Measurements from ENCODE around the gene ARL5A.

Gene ARL5A

DNA sequence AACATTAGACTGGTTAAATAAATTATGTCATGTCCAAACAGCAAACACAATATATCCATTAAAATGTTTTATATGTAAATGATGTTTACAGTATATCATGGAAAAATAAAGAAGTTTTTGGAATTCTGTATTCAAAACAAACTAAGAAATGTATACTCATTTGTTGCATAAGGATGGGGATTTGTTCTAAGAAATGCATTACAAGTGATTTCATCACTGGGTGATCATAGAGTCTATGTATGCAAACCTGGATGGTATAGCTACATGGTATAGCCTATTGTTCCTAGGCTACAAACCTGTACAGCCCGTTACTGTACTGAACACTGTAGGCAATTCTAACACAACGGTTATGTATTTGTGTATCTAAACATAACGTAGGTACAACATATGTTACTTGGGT lies 35.1 kb downstream of the ARL5A start:
- no peak overlapping the region for H3K27ac ChIP-seq
- DNase-seq (ENCODE audit: low spot score), result no peak
- ChIA-PET POLR2A (ENCODE audit: low non-redundant PET) (no interaction called here), CTCF (interaction anchor here (0.6 kb wide), 1 partner anchor 218 kb away, joined by 3 read pairs; no protein-coding TSS in a partner anchor)
- TF ChIP-seq, protein P1, sequence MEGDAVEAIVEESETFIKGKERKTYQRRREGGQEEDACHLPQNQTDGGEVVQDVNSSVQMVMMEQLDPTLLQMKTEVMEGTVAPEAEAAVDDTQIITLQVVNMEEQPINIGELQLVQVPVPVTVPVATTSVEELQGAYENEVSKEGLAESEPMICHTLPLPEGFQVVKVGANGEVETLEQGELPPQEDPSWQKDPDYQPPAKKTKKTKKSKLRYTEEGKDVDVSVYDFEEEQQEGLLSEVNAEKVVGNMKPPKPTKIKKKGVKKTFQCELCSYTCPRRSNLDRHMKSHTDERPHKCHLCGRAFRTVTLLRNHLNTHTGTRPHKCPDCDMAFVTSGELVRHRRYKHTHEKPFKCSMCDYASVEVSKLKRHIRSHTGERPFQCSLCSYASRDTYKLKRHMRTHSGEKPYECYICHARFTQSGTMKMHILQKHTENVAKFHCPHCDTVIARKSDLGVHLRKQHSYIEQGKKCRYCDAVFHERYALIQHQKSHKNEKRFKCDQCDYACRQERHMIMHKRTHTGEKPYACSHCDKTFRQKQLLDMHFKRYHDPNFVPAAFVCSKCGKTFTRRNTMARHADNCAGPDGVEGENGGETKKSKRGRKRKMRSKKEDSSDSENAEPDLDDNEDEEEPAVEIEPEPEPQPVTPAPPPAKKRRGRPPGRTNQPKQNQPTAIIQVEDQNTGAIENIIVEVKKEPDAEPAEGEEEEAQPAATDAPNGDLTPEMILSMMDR (conservative IDR thresholded peaks at IDR 0.05; ENCODE audit: low read depth), result no peak

DNA sequence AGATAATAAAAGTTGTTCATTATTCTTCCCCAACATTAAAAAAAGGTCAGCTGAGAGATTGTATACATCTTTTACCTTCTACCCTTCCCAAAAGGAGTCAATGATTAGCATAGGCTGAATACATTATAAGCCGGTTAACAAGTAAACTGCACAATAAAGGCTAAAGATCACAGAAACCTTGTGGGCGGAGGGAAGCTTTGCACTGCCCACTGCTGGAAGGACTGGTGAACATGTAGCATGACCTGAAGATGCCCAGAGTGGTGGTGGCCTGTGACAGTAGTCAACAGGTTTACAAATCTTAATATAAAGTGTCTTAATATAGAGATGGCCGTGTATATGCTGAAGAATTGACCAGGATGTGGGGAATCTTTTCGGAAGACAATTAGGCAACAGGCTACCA lies 35.6 kb downstream of the ARL5A start:
- DNase-seq (ENCODE audit: low spot score), result no peak
- POLR2A ChIA-PET (ENCODE audit: low non-redundant PET), result no interaction called here
- CTCF ChIA-PET, result interaction anchor here (0.8 kb wide), 1 partner anchor 336 kb away, joined by 3 read pairs; no protein-coding TSS in a partner anchor
- TF ChIP-seq, protein P1 (conservative IDR thresholded peaks at IDR 0.05; ENCODE audit: low read depth), result no peak
- no peak overlapping the region for H3K27ac ChIP-seq

DNA sequence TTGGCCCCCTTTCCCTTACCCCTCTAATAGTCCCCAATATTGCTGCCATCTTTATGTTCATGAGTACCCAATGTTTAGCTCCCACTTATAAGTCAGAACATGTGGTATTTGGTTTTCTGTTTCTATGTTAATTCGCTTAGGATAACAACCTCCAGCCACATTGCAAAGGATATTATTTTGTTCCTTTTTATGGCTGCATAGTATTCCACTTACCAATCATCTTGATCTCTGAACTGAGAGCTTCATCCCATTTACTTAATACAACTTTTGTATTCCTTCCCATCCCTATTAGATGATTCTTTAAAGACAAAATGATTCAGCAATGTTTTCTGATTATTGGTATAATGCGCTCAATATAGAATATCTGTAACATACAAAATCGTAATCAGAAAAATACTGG lies 36.7 kb downstream of the ARL5A start:
- ChIA-PET POLR2A (ENCODE audit: low non-redundant PET) (no interaction called here), CTCF (interaction anchor here (0.8 kb wide), 1 partner anchor 9 kb away, joined by 3 read pairs; no protein-coding TSS in a partner anchor)
- no peak for DNase-seq (ENCODE audit: low spot score)
- no peak overlapping the region for H3K27ac ChIP-seq
- TF ChIP-seq, protein P1 (conservative IDR thresholded peaks at IDR 0.05; ENCODE audit: low read depth), result no peak

DNA sequence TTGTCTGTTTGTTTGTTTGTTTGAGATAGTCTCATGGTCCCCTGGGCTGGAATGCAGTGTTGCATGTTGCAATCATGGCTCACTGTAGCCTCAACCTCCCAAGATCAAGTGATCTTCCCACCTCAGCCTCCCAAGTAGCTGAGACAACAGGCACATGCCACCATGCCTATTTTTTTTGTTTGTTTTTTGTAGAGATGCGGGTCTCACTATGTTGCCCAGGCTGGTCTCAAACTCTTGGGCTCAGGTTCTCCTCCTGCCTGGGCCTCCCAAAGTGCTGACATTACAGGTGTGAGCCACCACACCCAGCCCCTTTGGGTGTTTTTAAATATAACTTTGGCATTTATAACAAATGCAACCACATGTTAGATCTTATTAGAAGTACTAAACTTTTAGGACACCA lies 37.5 kb downstream of the ARL5A start:
- ChIA-PET POLR2A (ENCODE audit: low non-redundant PET) (no interaction called here), CTCF (interaction anchor here (0.6 to 0.8 kb wide), 2 partner anchors 9 to 235 kb away, joined by 3 to 4 read pairs; no protein-coding TSS in a partner anchor)
- DNase-seq (ENCODE audit: low spot score), result no peak
- no peak overlapping the region for H3K27ac ChIP-seq
- TF ChIP-seq, protein P1 (conservative IDR thresholded peaks at IDR 0.05; ENCODE audit: low read depth), result no peak

DNA sequence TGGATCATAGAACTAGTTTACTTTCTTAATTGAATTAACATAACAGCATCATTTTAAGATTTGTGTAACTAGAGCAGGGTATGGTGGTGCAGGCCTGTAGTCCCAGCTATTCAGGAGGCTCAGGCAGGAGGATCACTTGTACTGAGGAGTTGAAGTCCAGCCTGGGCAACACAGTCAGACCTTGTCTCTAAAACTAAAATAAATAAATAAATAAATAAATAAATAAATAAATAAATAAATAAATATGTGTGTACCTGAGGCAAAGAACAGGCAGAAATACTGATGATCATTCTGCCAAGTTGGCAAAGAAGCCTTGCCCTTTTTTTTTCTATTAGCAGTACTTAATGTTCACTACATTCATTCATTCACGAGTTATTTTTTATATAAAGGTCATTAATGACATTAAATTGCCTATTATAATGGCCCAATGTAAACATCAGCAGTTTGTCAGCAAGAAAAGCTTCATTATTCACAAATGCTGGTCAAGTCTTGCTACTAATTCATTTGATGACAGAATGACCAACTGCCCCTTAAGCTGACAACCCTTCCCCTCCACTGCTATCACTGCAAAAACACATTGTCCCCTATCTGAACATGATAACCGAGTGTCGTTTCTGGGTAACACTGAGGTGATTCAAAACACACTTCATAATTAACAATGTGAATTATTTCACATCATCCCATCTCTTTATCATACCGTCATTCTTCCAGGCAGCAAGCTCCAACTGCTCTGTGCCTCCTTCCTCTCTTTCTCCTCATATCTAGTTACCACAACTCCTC lies 39.0 kb downstream of the ARL5A start:
- ChIA-PET POLR2A (ENCODE audit: low non-redundant PET) (no interaction called here), CTCF (interaction anchor here (0.6 kb wide), 1 partner anchor 209 kb away, joined by 4 read pairs; no protein-coding TSS in a partner anchor)
- DNase-seq (ENCODE audit: low spot score), result no peak
- no peak overlapping the region for H3K27ac ChIP-seq
- TF ChIP-seq, protein P1 (conservative IDR thresholded peaks at IDR 0.05; ENCODE audit: low read depth), result no peak

DNA sequence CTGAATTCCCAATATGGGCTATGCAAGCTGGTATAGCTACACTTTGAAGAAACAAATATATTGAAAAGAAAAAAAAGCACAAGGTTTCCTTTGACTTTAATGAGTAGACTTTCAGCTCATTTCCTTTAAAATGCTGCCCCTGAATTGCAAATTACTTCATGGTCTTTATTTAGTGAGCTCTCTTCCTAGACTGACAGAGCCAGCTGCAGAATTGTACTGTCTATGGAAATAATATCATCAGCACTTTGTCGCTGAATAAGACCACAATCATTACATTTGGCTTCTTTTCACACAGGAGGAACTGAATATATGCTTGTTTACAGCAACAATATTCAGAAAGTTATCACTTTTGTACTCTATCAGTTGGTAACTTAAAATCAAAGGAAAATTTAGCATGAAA lies 41.7 kb downstream of the ARL5A start:
- H3K27ac ChIP-seq, result no peak overlapping the region
- no peak for DNase-seq (ENCODE audit: low spot score)
- POLR2A ChIA-PET (ENCODE audit: low non-redundant PET), result no interaction called here
- CTCF ChIA-PET, result no interaction called here
- TF ChIP-seq, protein P1 (conservative IDR thresholded peaks at IDR 0.05; ENCODE audit: low read depth), result no peak

Measured in RWPE1 (cell line).